Glutamatergic neuron (in vitro differentiated cells): Measurements from ENCODE around the gene TGM1. TPM values are rescaled to one million over a fixed set of nuclear protein-coding genes. Genes with fewer than 3 reads are reported as not detected.

ENCODE experiments used
- DNase-seq: peaks from one replicate; pipeline ENCODE4 v3.0.0; 2022
- H3K27ac Mint-ChIP-seq: one replicate; pipeline ENCODE4 v1.8.0; 2020; ENCODE audit warnings: mild to moderate bottlenecking, mixed read lengths, inconsistent platforms; ENCODE audit not compliant: unreplicated experiment
- H3K27me3 Mint-ChIP-seq: one replicate; pipeline ENCODE4 v1.8.0; 2020; ENCODE audit warnings: mild to moderate bottlenecking, moderate library complexity, mixed read lengths, inconsistent platforms; ENCODE audit not compliant: unreplicated experiment
- H3K36me3 Mint-ChIP-seq: one replicate; pipeline ENCODE4 v1.8.0; 2020; ENCODE audit warnings: mild to moderate bottlenecking, mixed read lengths, inconsistent platforms; ENCODE audit not compliant: unreplicated experiment
- H3K4me1 Mint-ChIP-seq: one replicate; pipeline ENCODE4 v1.8.0; 2020; ENCODE audit warnings: mild to moderate bottlenecking, low read depth, mixed read lengths, inconsistent platforms; ENCODE audit not compliant: unreplicated experiment
- H3K4me3 Mint-ChIP-seq: one replicate; pipeline ENCODE4 v1.8.0; 2020; ENCODE audit warnings: mild to moderate bottlenecking, mixed read lengths, inconsistent platforms; ENCODE audit not compliant: unreplicated experiment
- H3K9me3 Mint-ChIP-seq: one replicate; pipeline ENCODE4 v1.8.0; 2020; ENCODE audit warnings: mild to moderate bottlenecking, moderate library complexity, mixed read lengths, inconsistent platforms; ENCODE audit not compliant: unreplicated experiment
- total RNA-seq: library from RNA; stranded (reverse); fragmentation: NEBNext Ultra II Directional; extraction: Animal tissue kit (Norgen Biotek cat#: 25700); gene quantifications from one replicate; pipeline ENCODE4 v1.2.1, GENCODE V29; 2021; ENCODE audit not compliant: unreplicated experiment
- TF ChIP-seq, protein P1 (sequence below): fragments of 200-600 bp; sonication (generic); IDR thresholded peaks from one replicate; pipeline ENCODE4 v1.5.0; 2021; ENCODE audit not compliant: partially characterized antibody, unreplicated experiment

TGM1 gene
- total RNA-seq, 1 donor from 2014 or later: 4.2 TPM

DNA sequence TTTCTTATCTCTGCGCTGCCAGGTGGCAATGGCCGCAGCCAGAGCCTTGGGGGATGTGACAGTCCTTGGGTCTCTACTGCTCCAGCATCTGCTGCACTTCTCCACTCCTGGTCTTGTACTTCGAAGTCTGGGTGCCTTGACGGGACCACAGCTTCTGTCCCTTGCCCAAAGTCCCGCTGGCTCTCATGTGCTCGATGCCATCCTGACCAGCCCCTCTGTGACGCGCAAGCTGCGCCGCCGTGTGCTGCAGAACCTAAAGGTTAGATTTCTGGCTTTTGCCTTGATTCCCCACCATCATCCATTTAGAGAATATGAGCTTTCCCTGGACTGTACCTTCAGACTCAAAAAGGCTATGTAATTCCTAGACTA lies 41.0 kb upstream of the TGM1 start:
- peaks cover 18% of the 10 kb centered on the region for H3K27me3 Mint-ChIP-seq

DNA sequence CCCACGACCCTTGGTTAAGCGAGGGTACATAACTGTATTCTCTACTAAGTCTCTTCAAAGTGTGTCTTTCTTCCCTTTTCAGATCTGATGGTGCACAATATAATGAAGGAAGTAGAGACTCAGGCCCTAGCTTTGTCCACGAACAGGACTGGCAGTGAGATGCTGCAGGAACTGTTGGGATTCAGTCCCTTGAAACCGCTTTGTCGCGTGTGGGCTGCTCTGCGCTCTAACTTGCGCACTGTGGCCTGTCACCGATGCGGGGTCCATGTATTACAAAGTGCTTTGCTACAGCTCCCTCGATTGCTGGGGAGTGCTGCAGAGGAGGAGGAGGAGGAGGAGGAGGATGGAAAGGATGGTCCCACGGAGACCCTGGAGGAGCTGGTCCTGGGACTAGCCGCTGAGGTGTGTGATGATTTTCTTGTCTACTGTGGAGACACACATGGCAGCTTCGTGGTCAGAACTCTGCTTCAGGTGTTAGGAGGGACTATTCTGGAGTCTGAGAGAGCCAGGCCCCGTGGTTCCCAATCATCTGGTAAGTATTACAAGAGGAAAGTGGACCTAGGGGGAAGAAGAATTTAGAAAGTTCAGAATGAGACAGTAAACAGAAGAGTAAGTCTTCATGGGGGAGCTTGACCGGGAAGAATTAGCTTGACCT lies 37.5 kb upstream of the TGM1 start:
- peaks cover 11% of the 10 kb centered on the region for H3K9me3 Mint-ChIP-seq

More for the DNA sequence above, 41.0 kb upstream of the TGM1 start:
- Mint-ChIP-seq H3K4me3 (no peak overlapping the region), H3K36me3 (no peaks in the 10 kb centered on the region), H3K9me3 (peaks cover 9% of the 10 kb centered on the region), H3K27ac (no peak overlapping the region), H3K4me1 (peaks cover 7% of the 10 kb centered on the region)
- TF ChIP-seq, protein P1, sequence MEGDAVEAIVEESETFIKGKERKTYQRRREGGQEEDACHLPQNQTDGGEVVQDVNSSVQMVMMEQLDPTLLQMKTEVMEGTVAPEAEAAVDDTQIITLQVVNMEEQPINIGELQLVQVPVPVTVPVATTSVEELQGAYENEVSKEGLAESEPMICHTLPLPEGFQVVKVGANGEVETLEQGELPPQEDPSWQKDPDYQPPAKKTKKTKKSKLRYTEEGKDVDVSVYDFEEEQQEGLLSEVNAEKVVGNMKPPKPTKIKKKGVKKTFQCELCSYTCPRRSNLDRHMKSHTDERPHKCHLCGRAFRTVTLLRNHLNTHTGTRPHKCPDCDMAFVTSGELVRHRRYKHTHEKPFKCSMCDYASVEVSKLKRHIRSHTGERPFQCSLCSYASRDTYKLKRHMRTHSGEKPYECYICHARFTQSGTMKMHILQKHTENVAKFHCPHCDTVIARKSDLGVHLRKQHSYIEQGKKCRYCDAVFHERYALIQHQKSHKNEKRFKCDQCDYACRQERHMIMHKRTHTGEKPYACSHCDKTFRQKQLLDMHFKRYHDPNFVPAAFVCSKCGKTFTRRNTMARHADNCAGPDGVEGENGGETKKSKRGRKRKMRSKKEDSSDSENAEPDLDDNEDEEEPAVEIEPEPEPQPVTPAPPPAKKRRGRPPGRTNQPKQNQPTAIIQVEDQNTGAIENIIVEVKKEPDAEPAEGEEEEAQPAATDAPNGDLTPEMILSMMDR: no peak
- DNase-seq: no peak

DNA sequence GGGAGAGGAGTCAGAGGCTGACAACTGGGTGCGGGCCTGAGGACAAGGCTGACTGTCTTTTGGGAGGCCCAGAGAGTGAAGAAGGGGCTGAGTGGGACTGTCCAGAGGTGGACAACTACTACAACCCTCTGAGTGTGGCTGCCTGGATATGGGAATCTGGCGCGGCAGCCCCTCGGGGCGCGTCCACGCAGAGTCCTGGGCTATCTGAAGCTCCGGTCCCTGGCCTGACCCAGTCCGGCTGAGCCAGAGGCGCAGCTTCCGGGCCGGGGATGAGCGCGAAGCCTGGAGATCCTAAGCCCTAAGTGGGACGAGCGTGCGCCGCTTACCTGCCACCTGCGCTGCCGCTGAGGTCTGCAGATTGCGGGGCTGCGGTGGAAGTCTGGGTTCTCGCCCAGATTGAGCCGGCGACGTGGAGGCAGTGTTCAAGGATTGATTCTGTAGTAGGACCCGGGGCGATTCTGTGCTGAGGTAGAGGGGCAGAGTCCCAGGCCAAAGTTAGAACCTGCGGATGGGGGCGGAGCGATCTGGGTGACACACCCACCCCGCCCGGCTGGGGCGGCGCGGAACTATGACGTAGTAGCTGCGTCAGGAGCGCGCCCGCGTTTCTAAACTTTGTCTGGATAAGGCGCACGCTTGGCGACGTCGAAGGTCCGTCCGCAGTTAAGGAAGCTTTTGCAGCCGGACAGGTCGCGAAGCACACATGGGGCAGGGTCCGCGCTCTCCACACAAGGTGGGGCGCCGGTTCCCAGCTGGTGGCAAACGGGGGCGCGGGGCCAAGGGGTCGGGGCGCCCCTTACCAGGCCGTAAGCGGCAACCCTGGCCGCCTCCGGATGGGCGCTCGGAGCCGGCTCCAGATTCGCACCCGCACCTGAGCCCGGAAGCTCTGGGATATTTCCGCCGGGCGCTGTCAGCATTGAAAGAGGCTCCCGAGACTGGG lies 36.5 kb upstream of the TGM1 start, which contains the start of the genes DHRS1 and NOP9:
TSS of gene DHRS1 (minus strand) at position 526 of the 937 bp plus-strand sequence. CDS start 674 bp downstream, outside the sequence.
TSS of gene NOP9 (plus strand) at position 596 of the 937 bp plus-strand sequence. CDS start at position 701, 105 bp downstream.
- peaks cover 11% of the 10 kb centered on the region for H3K9me3 Mint-ChIP-seq
- peak within 1 kb of the TSS; percentile 83 for H3K27ac Mint-ChIP-seq
- H3K4me1 Mint-ChIP-seq: peaks cover 7% of the 10 kb centered on the region
- DNase-seq: peak; percentile 93
- H3K36me3 Mint-ChIP-seq: no peaks in the 10 kb centered on the region
- peaks cover 11% of the 10 kb centered on the region for H3K27me3 Mint-ChIP-seq
- TF ChIP-seq, protein P1: no peak
- H3K4me3 Mint-ChIP-seq: peak within 1 kb of the TSS; percentile 94

More for the DNA sequence above, 37.5 kb upstream of the TGM1 start:
- peak overlapping the region; percentile 94 for H3K4me3 Mint-ChIP-seq
- H3K27me3 Mint-ChIP-seq: peaks cover 13% of the 10 kb centered on the region
- TF ChIP-seq, protein P1: no peak
- no peak for DNase-seq
- H3K36me3 Mint-ChIP-seq: no peaks in the 10 kb centered on the region
- no peak overlapping the region for H3K27ac Mint-ChIP-seq
- peaks cover 7% of the 10 kb centered on the region for H3K4me1 Mint-ChIP-seq

DNA sequence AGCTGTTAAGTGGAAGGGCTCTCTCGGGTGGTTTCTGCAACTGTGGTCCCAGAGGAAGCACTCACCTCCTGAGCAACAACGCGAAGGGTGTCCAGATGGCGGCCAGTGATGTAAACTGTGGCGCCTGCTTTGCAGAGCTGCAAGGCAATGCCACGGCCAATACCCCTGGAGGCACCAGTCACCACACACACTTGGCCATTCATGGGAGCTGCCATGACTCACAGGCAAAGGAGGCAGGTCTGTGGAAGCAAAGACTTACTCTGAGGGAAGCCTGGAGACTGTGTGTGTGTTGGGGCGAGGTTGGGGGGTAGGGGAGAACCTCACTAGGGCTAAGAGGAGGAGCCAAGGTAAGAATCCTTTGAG lies 35.9 kb upstream of the TGM1 start:
- no peak for DNase-seq
- Mint-ChIP-seq H3K9me3 (peaks cover 11% of the 10 kb centered on the region), H3K36me3 (no peaks in the 10 kb centered on the region), H3K4me3 (peak overlapping the region; percentile 94), H3K4me1 (peaks cover 7% of the 10 kb centered on the region), H3K27ac (peak overlapping the region; percentile 65), H3K27me3 (peaks cover 9% of the 10 kb centered on the region)
- TF ChIP-seq, protein P1: no peak
